Ovary (tissue), 3 donors: ENCODE data around the gene AKAP6.

Experiments used
- POLR2A ChIP-seq: fragments of 450-650 bp; IDR thresholded peaks from one replicate; pipeline ENCODE4 v1.6.1; 2017; ENCODE audit warnings: antibody characterized with exemption, mild to moderate bottlenecking, moderate library complexity
- TF ChIP-seq, protein P1 (sequence below), 3 donors: fragments of 450-650 bp in 2 of 3; fragments of 200-600 bp in 1 of 3; IDR thresholded peaks; one replicate each; pipeline versions ENCODE4 v1.5.1 to v1.8.0; 2016 to 2022; ENCODE audit warnings: antibody characterized with exemption in 3 of 3, mild to moderate bottlenecking in 1 of 3
- donor health status: DM: no; HTN: no; CAD: no.

- no peak for TF ChIP-seq POLR2A
- TF ChIP-seq, protein P1, sequence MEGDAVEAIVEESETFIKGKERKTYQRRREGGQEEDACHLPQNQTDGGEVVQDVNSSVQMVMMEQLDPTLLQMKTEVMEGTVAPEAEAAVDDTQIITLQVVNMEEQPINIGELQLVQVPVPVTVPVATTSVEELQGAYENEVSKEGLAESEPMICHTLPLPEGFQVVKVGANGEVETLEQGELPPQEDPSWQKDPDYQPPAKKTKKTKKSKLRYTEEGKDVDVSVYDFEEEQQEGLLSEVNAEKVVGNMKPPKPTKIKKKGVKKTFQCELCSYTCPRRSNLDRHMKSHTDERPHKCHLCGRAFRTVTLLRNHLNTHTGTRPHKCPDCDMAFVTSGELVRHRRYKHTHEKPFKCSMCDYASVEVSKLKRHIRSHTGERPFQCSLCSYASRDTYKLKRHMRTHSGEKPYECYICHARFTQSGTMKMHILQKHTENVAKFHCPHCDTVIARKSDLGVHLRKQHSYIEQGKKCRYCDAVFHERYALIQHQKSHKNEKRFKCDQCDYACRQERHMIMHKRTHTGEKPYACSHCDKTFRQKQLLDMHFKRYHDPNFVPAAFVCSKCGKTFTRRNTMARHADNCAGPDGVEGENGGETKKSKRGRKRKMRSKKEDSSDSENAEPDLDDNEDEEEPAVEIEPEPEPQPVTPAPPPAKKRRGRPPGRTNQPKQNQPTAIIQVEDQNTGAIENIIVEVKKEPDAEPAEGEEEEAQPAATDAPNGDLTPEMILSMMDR (IDR thresholded peaks at IDR 0.05): no peak
Observed at GRCh38 chr14:32786886-32787285, 457.8 kb downstream of the AKAP6 start.
